Activated CD8-positive, alpha-beta memory T cell treated with anti-CD3 and anti-CD28 coated beads for 4 hours (primary cell): ENCODE measurements around the gene JAK2.
"Not testable (repeated sequence)": the region's sequence is repeated elsewhere in the genome, so short reads cannot be mapped to it uniquely, and the experiment has no call there.

ENCODE experiments used
- DNase-seq, 2 donors: peaks; one replicate each; pipeline ENCODE4 v3.0.0-alpha.2; 2020; ENCODE audit warnings: low read depth in 2 of 2

The JAK2 gene

DNA sequence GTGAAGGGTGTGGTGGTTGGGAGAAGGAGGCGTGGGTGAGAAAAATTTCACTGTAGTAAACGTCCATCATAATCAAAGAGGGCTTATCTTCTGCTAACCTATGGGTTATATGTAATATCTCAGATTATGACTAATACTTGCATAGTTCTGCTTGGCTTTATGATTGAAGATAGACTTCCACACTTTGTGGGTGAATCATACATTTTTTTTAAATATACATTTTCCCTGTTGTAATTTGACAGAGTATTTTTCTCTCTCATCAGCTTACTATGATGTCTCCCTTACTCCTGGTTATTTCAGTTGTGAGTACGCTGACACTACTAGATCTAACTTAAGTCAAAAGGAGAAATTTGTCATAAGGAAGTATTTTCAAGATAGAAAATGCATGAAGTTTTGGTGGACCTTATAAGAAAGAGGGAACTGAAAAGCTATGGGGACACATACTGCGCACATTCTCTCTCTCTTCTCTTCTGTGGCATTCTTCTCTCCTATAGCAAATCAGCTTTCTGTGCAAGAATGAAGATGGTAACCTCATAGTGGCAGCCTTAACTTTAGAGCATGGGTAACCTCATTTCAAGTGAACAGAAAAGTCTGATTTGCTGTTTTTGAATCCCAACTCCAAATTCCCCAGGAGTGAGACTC lies 4.9 kb upstream of the JAK2 start:
- no peak for DNase-seq

DNA sequence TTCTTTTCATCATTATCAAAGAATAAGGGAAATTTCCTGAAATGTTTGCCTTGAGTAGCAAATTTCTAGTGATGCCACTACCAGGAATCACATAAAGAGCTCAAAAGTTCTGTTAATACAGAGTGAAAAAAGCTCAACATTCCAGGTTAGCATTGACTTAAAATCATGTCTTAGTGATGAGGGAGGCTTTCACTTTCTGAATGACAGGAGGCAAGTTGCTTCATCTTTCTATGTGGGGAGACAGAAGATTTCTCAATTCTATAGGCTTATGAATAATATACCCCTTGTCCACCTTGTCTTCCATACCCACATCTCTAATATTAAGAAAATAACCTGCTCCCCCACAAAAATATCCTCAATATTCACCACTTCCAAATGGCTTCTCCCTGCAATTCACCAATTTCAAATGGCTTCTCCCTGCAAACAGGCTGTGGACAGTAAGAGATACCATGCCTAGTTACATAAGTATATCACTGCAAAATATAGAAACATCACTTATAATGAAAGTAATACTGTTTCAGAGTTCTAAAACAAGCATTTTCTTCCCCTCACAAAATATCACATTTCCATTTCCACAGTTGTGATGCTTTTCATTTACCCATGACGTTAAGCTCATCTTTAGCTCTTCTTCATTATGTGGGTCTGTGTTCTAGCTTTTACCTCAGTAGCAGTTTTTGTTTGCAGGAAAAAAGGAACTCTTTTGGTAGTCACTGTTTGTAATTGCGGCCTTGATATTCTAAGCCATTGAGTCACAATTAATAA lies 2.2 kb upstream of the JAK2 start:
- DNase-seq = no peak

- no peak for DNase-seq
Observed at GRCh38 chr9:4983601-4984165, 1.4 kb upstream of the JAK2 start.

- DNase-seq = no peak
Observed at GRCh38 chr9:4984171-4984620, 876 bp upstream of the JAK2 start.

- no peak for DNase-seq
Observed at GRCh38 chr9:4985386-4986266, 554 bp downstream of the JAK2 start.

GRCh38 chr9:4986296-4986695 lies 1.2 kb downstream of the JAK2 start:
- no peak for DNase-seq

DNA sequence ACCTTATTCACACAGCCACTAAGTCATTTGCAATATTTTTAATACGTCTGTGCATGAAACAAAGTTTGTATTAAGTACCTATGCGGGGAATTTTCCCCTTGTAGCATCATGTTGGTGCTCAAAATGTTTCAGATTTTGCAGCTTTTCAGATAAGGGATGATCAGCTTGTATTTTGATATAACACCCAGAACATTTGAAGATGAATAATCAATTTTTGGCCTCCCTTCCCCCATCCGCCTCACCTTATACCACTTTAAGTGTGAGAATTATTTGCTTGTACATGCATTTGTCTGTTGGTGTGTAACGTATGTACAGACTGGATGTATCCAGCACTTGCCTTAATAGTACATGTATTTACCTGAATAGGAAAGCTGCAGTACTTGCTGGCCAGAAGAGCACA lies 1.7 kb downstream of the JAK2 start:
- no peak for DNase-seq

- DNase-seq = peak; percentile 23 to 28
Observed at GRCh38 chr9:4987961-4988421, 2.9 kb downstream of the JAK2 start.

GRCh38 chr9:4992872-4993271 lies 7.8 kb downstream of the JAK2 start:
- no peak for DNase-seq

GRCh38 chr9:4994166-4994890 lies 9.3 kb downstream of the JAK2 start:
- no peak for DNase-seq

DNA sequence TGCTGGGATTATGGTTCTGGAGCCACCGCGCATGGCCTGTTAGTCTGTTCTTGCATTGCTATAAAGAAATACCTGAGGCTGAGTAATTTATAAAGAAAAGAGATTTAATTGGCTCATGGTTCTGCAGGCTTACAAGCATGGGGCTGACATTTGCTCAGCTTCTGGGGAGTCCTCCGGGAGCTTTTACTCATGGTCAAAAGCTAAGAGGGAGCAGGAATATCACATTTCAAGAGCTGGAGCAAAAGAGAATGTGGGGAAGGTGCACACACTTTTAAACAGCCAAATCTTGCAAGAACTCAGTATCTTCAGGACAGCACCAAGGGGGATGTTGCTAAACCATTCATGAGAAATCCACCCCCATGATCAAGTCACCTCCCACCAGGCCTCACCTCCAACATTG lies 12.1 kb downstream of the JAK2 start:
- DNase-seq = no peak

- DNase-seq = no peak
Observed at GRCh38 chr9:4997631-4998030, 12.6 kb downstream of the JAK2 start.

DNA sequence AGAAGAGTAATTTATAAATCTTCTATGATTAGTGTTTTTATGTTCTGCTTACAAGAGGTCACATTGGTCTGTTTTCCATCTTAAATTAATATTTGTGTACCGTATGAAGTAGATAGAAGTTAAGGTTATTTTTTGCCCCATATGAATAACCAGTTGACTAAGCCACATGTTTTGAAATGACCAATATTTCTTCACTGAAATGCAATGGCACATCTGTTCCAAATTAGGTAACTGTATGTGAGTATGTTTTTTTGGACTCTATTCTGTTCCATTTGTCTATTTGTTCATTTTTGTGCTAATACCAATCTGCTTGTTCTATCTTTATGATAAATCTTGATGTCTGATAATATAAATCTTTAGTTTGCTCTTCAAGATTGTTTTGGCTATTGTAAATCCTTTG lies 17.7 kb downstream of the JAK2 start:
- no peak for DNase-seq

GRCh38 chr9:5004481-5004880 lies 19.4 kb downstream of the JAK2 start:
- no peak for DNase-seq

DNA sequence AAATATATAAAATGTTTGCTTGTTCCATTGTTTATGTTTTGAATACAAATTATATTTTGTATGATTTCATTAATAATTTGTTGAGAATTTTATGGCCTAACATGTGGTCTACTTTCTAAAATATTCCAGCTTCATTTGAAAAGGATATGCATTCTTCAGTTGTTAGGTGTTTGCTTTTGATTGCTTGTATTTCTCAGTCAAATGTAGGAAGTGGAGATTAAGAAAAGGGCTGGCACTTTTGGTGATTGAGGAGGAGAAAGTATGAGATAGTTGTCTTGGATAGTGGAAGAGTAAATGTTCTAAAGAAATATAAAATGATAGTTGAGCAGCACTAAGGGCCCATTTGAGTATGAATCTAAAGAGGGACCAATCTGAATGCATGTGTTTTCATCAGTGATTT lies 23.1 kb downstream of the JAK2 start:
- DNase-seq = no peak

GRCh38 chr9:5013374-5013773 lies 28.3 kb downstream of the JAK2 start:
- DNase-seq = no peak

DNA sequence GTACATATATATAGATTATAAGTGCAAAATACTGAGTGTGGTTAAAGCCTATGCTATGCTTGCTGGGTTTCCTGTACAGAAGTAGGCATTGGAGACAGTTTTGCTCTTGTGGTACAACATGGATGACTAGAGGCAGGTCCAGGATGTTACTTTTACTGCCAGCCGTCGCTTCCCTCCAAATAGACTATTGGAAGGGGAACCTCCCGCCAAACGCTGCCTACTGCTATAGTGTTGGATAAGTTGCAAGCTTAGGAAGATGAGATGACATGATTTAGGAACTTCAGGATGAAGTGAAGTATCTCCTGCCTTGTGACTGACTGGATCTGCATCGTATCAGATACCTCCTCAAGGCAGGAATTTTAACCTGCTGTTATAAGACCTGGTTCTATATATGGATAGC lies 30.9 kb downstream of the JAK2 start:
- no peak for DNase-seq

- no peak for DNase-seq
Observed at GRCh38 chr9:5025416-5025815, 40.3 kb downstream of the JAK2 start.

DNA sequence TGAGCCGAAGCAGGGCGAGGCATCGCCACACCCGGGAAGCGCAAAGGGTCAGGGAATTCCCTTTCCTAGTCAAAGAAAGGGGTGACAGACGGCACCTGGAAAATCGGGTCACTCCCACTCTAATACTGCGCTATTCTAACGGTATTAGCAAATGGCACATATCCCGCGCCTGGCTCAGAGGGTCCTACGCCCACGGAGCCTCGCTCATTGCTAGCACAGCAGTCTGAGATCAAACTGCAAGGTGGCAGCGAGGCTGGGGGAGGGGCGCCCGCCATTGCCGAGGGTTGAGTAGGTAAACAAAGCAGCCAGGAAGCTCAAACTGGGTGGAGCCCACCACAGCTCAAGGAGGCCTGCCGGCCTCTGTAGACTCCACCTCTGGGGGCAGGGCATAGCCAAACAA lies 46.9 kb downstream of the JAK2 start:
- DNase-seq = not testable (repeated sequence)

DNA sequence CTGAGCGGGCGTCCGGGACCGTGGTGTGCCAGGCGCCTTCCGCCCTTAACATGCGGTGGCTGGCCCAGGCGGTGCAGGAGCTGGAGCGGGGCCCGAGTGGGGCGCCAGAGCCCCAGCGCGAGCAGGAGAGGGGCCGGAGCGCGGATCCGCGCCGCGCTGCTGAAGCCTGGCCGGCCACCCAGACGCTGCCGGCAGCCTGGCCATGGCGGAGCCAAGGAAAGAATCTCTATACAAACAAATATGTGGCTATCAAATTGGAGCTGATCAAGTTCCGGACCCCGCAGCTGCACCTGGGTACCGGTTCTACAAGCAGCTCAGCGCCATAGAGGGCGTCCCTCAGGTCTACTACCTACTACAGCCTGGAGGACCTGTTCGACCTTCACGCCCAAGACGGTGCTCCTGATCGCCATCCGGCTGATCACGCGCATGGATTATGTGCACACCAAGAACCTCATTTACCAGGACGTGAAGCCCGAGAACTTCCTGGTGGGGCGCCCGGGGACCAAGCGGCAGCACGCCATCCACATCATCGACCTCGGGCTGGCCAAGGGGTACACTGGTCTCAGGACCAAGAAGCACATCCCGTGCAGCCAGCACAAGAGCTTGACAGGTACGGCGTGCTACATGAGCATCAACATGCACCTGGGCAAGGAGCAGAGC lies 55.8 kb downstream of the JAK2 start:
- no peak for DNase-seq
